ENCODE results near the gene ADRA1B.

Gene ADRA1B

DNA sequence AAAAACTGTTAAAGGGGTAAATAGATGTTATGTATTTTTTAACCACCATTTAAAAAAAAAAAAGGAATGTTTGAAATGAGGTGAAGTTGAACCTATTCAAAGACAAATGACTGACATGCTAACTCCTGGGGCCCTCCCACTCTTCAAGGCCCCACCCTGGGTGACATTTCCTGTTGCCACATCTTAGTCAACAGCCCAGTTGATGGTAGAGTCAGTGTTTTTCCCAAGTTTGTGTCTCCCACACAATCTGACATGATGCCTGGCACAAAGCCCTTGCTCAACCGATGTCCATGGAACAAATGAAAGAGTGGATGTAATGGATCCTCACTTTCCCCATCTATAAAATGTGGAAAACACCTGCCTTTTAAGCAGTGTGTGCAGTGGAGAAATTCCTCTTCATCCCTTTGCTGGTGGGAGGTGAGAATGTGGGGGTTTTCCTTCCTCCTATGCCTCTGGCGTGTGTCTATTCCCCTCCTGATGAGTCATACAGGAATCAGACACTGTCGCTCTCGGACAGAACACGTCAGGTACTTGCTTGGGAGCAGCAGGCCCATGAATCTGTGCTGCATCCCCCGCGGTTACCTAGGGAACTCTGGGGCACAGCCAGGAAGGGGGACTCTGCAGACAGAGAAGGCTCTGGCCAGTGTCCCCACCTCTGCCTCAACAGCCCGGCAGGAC is 13.7 kb upstream of the ADRA1B start:
- no peak for DNase-seq

- no peak for DNase-seq
Measured at GRCh38 chr5:159903131-159903530, 13.2 kb upstream of the ADRA1B start.

DNA sequence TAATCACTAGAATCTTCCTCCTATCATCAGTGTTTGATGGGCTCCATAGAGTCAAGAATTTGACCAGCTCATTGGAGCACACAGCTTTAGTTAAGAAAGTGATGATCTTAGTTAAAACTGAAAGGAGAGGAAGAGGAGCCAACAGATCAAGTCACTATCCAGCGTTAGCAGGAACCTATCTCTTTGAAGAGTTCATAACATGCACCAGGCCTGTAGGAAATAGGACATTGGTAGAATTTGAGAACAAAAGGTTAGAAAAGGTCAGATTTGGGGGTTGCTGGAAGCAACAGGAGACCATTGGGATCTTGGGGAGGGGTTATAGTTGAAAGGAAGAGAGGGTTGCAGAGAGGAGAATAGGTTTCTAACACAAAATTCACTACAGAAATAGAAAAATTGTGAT is 11.4 kb upstream of the ADRA1B start:
- DNase-seq = no peak

DNA sequence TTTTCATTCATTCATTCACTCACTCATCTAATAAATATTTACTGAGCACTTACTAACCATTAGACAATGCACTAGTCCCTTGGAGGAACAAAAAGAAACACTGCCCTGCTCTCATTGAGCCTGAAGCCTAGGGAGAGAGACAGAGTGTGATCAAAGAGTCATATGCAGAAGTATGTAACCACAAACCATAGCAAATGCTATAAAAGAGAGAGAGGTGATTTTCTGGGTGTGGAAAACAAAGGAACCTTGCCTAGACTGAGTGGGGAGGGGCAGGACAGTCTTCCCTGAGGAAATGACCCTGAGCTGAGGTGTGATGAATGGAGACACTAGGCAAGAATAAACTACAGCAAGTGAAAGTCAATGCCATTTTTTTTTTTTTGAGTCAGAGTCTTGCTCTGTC is 10.8 kb upstream of the ADRA1B start:
- DNase-seq = peak; percentile 58

GRCh38 chr5:159906463-159906862 is 9.8 kb upstream of the ADRA1B start:
- DNase-seq = no peak

DNA sequence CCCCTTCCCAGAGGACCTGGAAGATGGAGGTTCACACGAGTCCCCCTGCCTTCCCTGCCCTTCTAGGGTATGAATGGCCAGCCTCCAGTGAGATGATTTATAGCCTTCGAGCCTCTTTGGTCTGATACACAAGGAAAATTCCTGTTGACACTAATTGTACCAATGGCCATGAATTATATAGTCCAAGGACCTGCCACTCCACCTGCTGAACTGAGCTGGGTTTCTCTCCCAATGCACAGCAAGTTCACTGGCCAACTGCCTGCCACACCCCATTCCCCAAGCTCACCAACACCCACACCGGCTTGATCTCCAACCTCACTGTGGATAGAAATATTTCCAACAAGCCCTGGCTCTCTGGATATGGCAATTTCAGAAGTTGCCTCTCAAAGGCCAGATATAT is 9.3 kb upstream of the ADRA1B start:
- no peak for DNase-seq

- no peak for DNase-seq
Measured at GRCh38 chr5:159907689-159908590, 8.3 kb upstream of the ADRA1B start.

GRCh38 chr5:159908591-159908940 is 7.7 kb upstream of the ADRA1B start:
- DNase-seq = no peak

GRCh38 chr5:159909126-159909525 is 7.2 kb upstream of the ADRA1B start:
- DNase-seq = no peak

DNA sequence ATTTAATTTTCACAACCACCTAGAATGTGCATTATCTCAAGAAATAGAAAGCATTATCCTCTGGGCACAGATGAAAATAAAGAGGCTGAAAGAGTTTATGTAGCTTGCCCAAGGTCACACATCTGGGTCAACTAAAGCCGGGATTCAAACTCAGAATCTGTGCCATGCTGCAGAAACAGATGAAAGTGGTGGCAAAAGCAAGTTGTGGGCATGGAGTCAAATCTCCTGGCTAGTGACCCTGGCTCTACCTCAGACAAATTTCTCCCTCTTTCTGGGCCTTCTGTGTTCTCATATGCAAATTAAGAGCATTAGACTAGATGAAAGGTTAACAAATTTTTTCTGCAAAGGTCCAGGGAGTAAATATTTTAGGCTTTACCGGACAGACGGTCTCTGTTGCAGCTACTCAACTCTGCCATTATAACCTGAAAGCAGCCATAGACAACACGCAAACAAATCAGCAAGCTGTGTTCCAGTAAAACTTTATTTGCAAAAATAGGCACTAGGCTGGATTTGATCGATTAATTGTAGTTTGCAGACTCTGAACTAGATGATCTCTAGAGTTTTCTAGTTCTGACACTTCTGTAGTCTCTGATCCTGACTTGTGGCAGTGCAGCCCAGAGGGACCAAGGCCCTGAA is 6.0 kb upstream of the ADRA1B start:
- DNase-seq = no peak

DNA sequence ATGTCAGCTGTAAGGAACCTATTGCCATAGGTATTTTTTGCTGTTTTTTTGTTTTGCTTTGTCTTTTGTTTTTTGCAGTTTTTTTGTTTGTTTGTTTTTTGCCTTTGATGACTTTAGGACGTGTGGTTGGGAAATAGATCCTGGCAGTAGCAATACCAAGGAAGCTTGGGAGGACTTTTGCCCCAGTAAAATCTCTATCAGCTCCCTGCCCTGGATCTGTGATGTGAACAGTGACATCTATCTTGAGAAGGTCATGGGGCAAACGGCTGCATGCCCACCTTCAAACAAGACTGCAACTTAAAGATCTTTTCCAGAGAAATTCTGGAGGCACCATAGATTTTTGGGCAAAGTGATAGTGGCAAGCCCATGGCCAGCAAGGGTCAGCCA is 5.4 kb upstream of the ADRA1B start:
- DNase-seq = no peak

DNA sequence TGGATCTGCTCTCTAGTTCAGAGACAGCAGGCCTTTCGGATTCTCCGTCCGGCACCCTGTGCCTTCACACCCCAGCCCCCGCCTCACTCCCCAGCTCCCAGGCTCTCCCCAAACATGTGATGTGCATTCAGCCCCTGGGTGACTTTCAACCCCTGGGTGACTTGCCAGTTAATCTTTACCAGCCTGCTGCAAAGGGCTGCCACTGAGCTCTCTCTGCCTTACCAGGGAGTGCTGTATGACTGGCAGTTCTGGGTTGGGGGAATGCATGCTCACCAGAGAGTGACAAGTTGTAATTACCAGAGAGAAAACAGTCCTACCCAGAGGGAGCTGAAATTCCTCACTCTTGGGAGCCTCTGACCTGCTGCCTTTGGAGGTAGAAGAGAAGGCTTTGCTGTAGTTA is 4.9 kb upstream of the ADRA1B start:
- DNase-seq = no peak

- DNase-seq = no peak
Measured at GRCh38 chr5:159912033-159912800, 4.1 kb upstream of the ADRA1B start.

DNA sequence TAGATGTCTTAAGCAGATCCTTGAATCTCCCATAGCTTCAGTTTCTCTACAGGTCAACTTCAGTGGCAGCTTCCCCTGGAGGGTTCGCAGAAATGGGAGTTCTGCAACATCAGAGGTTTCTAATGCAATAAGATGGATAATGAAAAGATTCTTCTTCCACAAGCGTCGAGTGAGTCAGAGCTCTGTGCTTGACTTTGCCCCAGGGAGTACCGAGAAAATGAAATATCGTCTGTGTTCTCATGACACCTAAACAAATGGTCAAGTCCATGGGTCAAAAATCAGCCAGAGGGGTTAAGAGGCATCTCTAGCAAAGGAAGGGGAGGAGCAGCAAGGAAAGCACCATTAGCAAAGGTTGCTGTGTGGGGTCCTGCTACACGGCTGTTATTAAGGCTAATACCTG is 3.2 kb upstream of the ADRA1B start:
- DNase-seq = no peak

- DNase-seq = no peak
Measured at GRCh38 chr5:159913501-159913900, 2.8 kb upstream of the ADRA1B start.

GRCh38 chr5:159916841-159917761 is 819 bp downstream of the ADRA1B start:
- no peak for DNase-seq

DNA sequence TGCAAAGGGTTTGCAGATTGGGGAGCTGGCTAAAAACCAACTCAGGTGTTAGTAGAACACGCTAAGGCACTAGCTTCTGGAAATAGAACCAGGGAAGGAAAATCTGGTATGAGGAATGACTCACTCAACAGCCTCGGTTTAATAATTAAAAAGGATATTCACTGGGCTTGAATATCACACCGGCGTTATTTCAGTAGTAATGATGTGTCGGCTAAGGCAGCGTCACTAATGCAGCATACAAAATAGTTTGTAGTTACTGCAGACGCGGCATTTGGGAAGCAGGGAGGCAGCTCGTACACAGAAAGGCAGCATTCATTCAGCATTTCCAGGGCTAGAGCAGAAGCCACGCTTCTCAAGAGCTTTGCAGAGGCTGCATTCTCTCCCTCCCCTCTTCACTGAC is 1.7 kb downstream of the ADRA1B start:
- no peak for DNase-seq

- no peak for DNase-seq
Measured at GRCh38 chr5:159921721-159922120, 5.4 kb downstream of the ADRA1B start.

DNA sequence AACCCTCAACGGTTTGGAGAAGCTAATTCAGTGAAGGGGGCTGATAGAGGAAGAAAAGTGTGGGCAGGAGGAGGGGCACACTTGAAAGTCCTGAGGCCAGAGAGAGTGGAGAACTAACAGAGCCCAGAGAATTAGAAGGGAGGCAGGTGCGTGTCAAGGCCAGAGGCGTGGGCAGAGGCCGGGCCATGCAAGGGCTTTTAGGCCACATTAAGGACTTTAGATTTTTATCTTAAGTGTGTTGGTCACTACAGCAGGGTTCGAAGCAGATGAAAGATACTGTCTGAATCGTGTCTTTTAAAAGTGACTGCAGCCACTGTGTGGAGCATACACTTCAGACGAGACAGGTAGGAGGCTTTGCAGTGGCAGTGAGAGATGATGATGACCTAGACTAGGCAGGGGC is 6.7 kb downstream of the ADRA1B start:
- no peak for DNase-seq

DNA sequence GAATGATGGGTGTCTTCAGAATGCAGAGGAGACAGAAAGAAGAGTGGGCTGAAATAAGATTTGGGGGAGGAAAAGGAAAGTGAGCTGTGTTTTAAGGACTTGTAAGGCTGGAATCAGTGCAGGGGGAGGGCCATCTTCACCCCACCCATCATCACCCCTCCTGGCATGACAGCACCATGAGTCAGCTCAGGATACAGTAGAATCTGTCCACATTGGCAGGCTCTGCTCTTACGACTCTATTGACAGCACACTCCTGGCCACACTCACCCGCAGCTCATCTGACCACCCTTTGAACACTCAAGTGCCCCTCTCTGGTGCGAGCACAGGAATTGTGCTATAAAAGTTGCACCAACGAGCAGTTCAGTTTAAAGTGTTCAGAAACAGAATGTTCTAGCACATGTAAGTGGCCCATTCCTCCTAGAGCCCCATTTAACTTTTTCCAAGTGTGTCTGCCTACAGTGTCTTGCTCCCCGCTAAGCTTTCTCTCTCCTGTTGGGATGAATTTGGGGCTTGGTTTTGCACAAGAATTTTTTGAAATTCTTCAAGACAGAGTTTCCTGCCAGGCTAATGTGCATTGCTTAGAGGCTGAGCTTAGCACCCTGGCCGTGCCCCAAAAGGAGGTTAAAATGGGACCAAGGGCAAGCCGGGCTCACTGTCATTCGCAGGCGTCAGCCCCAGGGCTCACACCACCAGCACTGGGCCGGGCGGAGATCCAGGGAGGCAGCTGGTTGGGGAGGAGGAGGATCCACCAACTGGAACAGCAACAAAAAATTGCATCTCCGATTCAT is 12.0 kb downstream of the ADRA1B start:
- DNase-seq = no peak

- DNase-seq = no peak
Measured at GRCh38 chr5:159929176-159929575, 12.9 kb downstream of the ADRA1B start.

All from NCI-H2029 treated with DMSO at 0.1 percent for 48 hours (cell line).